NCI-H226 (cell line): ENCODE measurements around the gene KLF11.
A peak's percentile ranks its signal among the peaks of the same experiment; 100 is the strongest.

ENCODE experiments used
- DNase-seq: peaks from one replicate; pipeline ENCODE4 v3.0.0-alpha.2; 2015

Gene KLF11

GRCh38 chr2:10043256-10043905 lies at the start of gene KLF11:
Gene KLF11 (plus strand): TSS chr2:10043550. CDS start chr2:10043717, 167 bp downstream.
- DNase-seq, result peak; percentile 88

DNA sequence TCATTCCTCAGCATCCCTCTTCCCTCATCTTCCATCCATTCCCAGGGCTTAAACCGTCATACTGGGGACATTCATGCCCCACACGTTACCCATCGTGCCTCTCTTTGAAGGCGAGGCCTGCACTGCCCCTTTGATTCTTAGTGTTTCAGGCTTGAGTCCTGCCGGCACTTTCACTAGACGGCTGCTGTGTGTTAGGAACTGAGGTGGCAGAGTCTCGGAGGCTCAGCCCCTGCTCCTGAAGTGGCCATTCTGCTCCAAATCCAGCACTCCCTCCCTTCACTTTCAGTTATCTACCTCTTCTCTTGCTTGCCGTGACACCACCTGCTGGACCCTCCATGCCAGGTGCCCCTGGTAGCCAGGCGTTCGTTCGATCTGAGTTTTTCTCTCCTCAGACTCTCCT lies 48.9 kb upstream of the KLF11 start:
- DNase-seq, result no peak

DNA sequence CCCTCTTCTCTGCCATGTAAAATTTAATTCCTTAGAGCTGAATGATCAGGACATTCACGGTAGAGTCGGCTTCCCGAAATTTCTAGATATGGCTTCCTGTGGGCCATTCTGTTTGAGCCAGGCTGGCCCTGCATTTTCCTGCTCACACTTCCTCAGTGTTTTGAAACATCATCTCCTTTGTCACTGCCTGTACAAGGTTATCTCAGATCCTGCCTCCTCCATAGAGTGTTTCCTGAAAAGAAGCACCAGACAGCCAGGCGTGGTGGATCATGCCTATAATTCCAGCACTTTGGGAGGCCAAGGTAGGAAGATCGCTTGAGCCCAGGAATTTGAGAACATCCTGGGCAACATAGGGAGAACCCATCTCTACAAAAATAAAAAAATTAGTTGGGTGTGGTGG lies 48.3 kb upstream of the KLF11 start:
- no peak for DNase-seq

GRCh38 chr2:9996321-9996720 lies 47.0 kb upstream of the KLF11 start:
- DNase-seq, result no peak

- DNase-seq, result no peak
Measured at GRCh38 chr2:9997936-9998335, 45.4 kb upstream of the KLF11 start.

- no peak for DNase-seq
Measured at GRCh38 chr2:9998916-9999654, 44.3 kb upstream of the KLF11 start.

GRCh38 chr2:9999693-10000092 lies 43.7 kb upstream of the KLF11 start:
- no peak for DNase-seq

DNA sequence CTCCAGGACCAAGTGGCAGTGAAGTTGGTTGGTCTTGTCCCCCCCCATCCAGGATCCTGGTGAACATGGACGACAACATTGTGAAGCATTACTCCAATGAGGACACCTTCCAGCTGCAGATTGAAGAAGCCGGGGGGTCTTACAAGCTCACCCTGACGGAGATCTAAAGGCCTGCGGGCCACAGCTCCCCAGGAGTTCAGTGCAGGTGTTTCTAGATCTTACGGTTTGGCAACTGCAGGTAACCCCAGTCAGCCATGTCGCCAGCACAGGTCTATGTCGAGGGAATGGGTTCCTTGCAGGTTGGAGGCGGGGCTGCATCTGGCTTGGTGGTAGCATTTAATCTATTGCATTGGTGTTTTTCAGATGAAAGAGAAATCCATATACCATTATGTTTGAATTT lies 42.8 kb upstream of the KLF11 start:
- no peak for DNase-seq

- no peak for DNase-seq
Measured at GRCh38 chr2:10001586-10001985, 41.8 kb upstream of the KLF11 start.

DNA sequence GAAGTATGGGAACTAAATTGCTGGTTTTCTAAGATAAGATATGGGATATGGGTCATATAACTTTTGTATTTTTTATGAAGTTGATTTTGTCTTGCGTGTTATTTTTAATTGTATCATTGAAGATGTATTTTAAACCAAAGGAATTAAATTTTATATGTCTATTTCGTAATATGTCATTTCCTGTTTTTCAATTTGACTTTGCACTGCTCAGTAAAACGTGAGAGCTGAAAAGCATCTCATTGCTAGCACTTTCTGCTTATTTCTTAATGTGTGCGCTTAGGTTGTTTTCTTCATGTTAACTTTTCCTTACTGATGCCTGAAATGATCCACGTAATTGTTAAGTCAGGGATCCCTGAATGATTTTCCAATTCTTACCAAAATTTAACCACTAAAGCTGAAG lies 41.2 kb upstream of the KLF11 start:
- DNase-seq, result no peak

DNA sequence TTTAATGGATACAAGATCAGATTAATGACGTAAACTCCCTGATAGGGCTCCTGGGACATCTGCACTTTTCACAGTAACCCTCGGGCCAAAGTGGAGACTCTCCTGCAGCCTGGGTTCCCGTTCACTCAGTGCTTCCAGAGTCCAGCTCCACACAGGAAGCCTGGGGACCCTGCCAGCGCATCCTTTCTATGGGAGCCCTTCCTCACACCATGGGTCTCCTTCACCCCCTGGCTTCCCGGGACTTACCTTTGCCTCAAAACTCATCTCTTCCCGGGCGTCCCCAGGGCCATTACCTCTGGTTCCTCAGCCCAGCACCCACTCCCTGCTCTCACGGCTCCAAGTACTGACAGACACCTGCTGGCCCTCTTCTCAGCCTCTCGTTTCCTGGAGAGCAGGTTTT lies 40.7 kb upstream of the KLF11 start:
- DNase-seq, result no peak

GRCh38 chr2:10003206-10004125 lies 39.9 kb upstream of the KLF11 start:
- no peak for DNase-seq

GRCh38 chr2:10004401-10004800 lies 38.9 kb upstream of the KLF11 start:
- no peak for DNase-seq

DNA sequence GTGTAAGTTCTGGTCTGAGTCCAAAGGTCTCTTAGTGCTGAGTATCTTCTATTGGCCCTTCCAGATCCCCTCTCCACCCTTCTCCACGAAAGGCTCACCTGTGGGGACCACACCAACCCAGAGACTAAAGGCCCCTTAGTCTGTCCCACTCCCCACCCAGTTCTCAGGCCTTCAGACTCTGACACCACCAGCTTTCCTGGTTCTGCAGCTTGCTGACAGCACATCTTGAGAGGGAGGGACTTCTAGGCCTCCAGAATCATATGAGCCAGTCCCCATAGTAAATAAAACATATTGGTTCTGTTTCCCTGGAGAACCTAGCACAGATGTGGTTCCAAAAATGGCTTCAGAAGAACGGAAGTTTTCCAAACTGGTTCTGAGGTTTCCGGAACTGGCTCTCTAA lies 38.5 kb upstream of the KLF11 start:
- DNase-seq, result no peak

DNA sequence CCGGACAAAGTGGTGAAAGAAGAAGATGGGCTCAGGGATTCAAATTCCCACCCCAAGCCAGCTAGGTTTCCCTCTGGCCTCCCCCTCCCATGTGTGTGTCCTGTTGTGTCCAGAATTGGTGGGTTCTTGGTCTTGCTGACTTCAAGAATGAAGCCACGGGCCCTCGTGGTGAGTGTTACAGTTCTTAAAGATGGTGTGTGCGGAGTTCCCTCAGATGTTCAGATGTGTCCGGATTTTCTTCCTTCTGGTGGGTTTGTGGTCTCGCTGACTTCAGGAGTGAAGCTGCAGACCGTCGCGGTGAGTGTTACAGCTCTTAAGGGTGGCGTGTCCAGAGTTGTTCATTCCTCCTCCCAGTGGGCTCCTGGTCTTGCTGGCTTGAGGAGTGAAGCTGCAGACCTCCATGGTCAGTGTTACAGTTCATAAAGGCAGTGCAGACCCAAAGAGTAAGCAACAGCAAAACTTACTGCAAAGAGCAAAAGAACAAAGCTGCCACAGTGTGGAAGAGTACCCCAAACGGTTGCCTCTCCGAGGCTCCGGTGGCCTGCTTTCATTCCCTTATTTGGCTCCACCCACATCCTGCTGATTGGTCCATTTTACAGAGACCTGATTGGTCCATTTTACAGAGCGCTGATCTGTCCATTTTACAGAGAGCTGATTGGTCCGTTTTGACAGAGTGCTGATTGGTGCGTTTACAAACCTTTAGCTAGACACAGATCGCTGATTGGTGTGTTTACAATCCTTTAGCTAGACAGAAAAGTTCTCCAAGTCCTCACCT lies 37.7 kb upstream of the KLF11 start:
- no peak for DNase-seq

GRCh38 chr2:10006236-10007161 lies 36.9 kb upstream of the KLF11 start:
- DNase-seq, result no peak

DNA sequence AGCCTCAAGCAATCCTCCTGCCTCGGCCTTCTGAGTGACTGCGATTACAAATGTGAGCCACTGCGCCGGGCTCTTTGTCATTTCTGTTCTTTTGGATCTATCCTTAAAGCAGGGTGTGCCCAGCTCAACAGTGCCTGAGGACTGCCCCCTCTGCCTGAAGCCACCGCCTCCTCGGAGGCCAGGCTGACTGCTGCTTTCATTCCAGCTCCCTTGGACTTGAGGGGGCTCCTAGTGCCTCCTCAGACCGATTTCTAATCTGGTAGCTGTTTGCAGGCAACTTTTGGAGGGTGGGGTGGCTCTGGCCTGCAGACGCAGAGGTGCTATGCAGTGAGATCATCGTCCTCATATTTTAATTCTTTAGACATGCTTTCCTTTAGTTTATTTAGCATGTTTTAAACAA lies 35.9 kb upstream of the KLF11 start:
- no peak for DNase-seq

GRCh38 chr2:10007921-10008808 lies 35.2 kb upstream of the KLF11 start:
- no peak for DNase-seq

DNA sequence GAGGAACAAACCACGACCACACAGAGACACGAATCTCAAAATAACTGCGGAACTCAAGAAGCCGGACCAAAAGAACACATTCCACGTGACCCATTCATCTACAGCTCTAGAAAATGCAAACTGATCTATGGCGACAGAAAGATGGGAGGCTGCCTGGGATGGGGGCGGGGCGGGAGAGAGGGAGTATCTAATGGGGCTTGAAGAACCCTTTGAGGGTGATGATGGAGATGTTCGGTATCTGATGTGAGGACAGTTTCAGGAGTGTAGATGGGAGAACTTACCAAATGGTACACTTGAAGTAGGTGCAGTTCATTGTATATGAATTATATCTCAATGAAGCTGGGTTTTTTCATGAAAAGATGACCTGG lies 34.6 kb upstream of the KLF11 start:
- DNase-seq, result no peak

DNA sequence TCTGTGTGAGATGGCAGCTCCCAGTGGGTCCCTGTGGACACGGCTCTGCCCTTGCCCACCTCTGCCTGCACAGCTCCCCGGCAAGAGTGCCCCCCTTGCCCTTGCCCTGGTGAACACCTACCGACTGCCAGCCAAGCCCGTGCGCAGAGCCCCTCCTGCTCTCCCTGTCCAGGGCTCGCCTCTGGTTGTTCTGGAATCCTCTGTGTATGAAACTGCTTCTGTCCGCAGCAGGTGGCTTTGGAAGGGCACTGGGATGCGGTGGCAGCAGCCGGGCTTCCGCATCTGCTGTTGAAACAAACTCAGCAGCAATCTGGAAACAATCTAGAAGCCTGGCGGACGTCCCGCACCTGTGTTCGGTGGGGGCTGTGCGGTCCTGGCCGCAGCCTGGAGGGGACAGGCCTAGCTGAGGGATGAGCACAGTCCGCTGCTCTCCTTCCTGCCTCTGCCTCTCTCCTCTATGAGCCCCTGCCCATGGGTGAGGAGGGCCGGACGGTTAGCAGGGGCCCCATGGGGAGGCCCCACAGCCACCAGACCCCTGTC lies 34.0 kb upstream of the KLF11 start:
- DNase-seq, result no peak
